ENCODE measurements around the gene RASGRF1.

Gene RASGRF1

GRCh38 chr15:78956937-78957336, 133.6 kb downstream of the RASGRF1 start:
- no peak overlapping the region for H3K27ac ChIP-seq (ENCODE audit: extremely low read depth, low read depth, low read length)
- CTCF ChIA-PET = interaction anchor here (1.1 to 1.9 kb wide), 3 partner anchors 11 to 22 kb away, joined by 3 to 5 read pairs (median 5); no protein-coding TSS in a partner anchor
- no peaks in the 10 kb centered on the region for H3K36me3 ChIP-seq (ENCODE audit: control insufficient read depth in 2 of 2, insufficient read depth in 1 of 2, low read length in 2 of 2)
- POLR2A ChIA-PET = no interaction called here
- no peaks in the 10 kb centered on the region for H3K9me3 ChIP-seq (ENCODE audit: control insufficient read depth, insufficient read depth, low read depth, low read length)
- no peak for TF ChIP-seq ELK4 (IDR thresholded peaks at IDR 0.05; ENCODE audit: borderline replicate concordance, low read depth, low read length)
- TF ChIP-seq ZNF549 (tag by site-specific recombination; IDR thresholded peaks at IDR 0.05) = no peak
- TF ChIP-seq WT1 (tag by site-specific recombination; IDR thresholded peaks at IDR 0.05) = no peak
- TF ChIP-seq ZNF394 (tag by site-specific recombination; IDR thresholded peaks at IDR 0.05; ENCODE audit: borderline replicate concordance) = no peak
- TF ChIP-seq, protein P1, sequence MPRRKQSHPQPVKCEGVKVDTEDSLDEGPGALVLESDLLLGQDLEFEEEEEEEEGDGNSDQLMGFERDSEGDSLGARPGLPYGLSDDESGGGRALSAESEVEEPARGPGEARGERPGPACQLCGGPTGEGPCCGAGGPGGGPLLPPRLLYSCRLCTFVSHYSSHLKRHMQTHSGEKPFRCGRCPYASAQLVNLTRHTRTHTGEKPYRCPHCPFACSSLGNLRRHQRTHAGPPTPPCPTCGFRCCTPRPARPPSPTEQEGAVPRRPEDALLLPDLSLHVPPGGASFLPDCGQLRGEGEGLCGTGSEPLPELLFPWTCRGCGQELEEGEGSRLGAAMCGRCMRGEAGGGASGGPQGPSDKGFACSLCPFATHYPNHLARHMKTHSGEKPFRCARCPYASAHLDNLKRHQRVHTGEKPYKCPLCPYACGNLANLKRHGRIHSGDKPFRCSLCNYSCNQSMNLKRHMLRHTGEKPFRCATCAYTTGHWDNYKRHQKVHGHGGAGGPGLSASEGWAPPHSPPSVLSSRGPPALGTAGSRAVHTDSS (tag by site-specific recombination; IDR thresholded peaks at IDR 0.05) = no peak
- TF ChIP-seq ZSCAN23 (tag by site-specific recombination; IDR thresholded peaks at IDR 0.05) = no peak
- TF ChIP-seq KLF16 (tag by site-specific recombination; IDR thresholded peaks at IDR 0.05) = no peak
- no peak for TF ChIP-seq ZNF274 (IDR thresholded peaks at IDR 0.05; ENCODE audit: low read length)
- no peak for TF ChIP-seq ZNF274 (tag by site-specific recombination; IDR thresholded peaks at IDR 0.05; ENCODE audit: borderline replicate concordance)
- TF ChIP-seq ZNF580 (tag by site-specific recombination; IDR thresholded peaks at IDR 0.05) = no peak
- no peak for TF ChIP-seq ZFP69B (tag by site-specific recombination; IDR thresholded peaks at IDR 0.05)
- TF ChIP-seq ZNF366 (tag by site-specific recombination; conservative IDR thresholded peaks at IDR 0.05) = no peak
- TF ChIP-seq ZNF843 (tag by site-specific recombination; IDR thresholded peaks at IDR 0.05) = no peak
- TF ChIP-seq, protein P2, sequence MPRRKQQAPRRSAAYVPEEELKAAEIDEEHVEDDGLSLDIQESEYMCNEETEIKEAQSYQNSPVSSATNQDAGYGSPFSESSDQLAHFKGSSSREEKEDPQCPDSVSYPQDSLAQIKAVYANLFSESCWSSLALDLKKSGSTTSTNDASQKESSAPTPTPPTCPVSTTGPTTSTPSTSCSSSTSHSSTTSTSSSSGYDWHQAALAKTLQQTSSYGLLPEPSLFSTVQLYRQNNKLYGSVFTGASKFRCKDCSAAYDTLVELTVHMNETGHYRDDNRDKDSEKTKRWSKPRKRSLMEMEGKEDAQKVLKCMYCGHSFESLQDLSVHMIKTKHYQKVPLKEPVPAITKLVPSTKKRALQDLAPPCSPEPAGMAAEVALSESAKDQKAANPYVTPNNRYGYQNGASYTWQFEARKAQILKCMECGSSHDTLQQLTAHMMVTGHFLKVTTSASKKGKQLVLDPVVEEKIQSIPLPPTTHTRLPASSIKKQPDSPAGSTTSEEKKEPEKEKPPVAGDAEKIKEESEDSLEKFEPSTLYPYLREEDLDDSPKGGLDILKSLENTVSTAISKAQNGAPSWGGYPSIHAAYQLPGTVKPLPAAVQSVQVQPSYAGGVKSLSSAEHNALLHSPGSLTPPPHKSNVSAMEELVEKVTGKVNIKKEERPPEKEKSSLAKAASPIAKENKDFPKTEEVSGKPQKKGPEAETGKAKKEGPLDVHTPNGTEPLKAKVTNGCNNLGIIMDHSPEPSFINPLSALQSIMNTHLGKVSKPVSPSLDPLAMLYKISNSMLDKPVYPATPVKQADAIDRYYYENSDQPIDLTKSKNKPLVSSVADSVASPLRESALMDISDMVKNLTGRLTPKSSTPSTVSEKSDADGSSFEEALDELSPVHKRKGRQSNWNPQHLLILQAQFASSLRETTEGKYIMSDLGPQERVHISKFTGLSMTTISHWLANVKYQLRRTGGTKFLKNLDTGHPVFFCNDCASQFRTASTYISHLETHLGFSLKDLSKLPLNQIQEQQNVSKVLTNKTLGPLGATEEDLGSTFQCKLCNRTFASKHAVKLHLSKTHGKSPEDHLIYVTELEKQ (tag by site-specific recombination; IDR thresholded peaks at IDR 0.05; ENCODE audit: borderline replicate concordance) = no peak
- no peak for TF ChIP-seq ZNF433 (tag by site-specific recombination; IDR thresholded peaks at IDR 0.05; ENCODE audit: low read depth)
- no peak for TF ChIP-seq ZNF239 (tag by site-specific recombination; IDR thresholded peaks at IDR 0.05)
- TF ChIP-seq, protein P3, sequence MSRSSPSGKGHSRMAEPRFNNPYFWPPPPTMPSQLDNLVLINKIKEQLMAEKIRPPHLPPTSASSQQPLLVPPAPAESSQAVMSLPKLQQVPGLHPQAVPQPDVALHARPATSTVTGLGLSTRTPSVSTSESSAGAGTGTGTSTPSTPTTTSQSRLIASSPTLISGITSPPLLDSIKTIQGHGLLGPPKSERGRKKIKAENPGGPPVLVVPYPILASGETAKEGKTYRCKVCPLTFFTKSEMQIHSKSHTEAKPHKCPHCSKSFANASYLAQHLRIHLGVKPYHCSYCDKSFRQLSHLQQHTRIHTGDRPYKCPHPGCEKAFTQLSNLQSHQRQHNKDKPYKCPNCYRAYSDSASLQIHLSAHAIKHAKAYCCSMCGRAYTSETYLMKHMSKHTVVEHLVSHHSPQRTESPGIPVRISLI (tag by site-specific recombination; IDR thresholded peaks at IDR 0.05) = no peak
- TF ChIP-seq PRDM10 (tag by site-specific recombination; IDR thresholded peaks at IDR 0.05) = no peak
- no peak for TF ChIP-seq ZNF670 (tag by site-specific recombination; IDR thresholded peaks at IDR 0.05; ENCODE audit: low read depth)
- TF ChIP-seq ZNF138 (tag by site-specific recombination; IDR thresholded peaks at IDR 0.05; ENCODE audit: borderline replicate concordance) = no peak
- no peak for TF ChIP-seq ZNF561 (tag by site-specific recombination; IDR thresholded peaks at IDR 0.05; ENCODE audit: borderline replicate concordance)
- H3K4me3 ChIP-seq (ENCODE audit: low read depth, low read length) = no peak overlapping the region
- H3K4me1 ChIP-seq (ENCODE audit: control insufficient read depth, insufficient read depth, low read length) = no peaks in the 10 kb centered on the region

Data from HEK293 (cell line).